H9 (cell line): ENCODE measurements around the gene XDH. TPM values are rescaled to one million over a fixed set of nuclear protein-coding genes. Genes with fewer than 3 reads are reported as not detected.

ENCODE experiments used
- DNase-seq: peaks from one replicate; pipeline ENCODE4 v3.0.0-alpha.2; 2017
- H2AFZ ChIP-seq: one replicate; pipeline ENCODE4 v1.6.1; 2013; ENCODE audit warnings: mild to moderate bottlenecking, low read length, control low read depth, moderate library complexity
- H2AK5ac ChIP-seq: 2 replicates; pipeline ENCODE4 v1.6.1; 2013; ENCODE audit warnings: low read length, control low read depth, mixed read lengths; ENCODE audit not compliant: insufficient read length
- H2BK120ac ChIP-seq: one replicate; pipeline ENCODE4 v1.6.1; 2013; ENCODE audit warnings: low read depth, mild to moderate bottlenecking, low read length, control low read depth, inconsistent platforms; ENCODE audit not compliant: poor library complexity, severe bottlenecking
- H2BK12ac ChIP-seq: 2 replicates; pipeline ENCODE4 v1.6.1; 2013; ENCODE audit warnings: low read length, control low read depth, mixed read lengths, low read depth; ENCODE audit not compliant: insufficient read length
- H2BK15ac ChIP-seq: 2 replicates; pipeline ENCODE4 v1.6.1; 2013; ENCODE audit warnings: low read depth, low read length, control low read depth
- H2BK20ac ChIP-seq: one replicate; pipeline ENCODE4 v1.6.1; 2013; ENCODE audit warnings: low read depth, mild to moderate bottlenecking, low read length, control low read depth, inconsistent platforms; ENCODE audit not compliant: poor library complexity, severe bottlenecking
- H2BK5ac ChIP-seq: 2 replicates; pipeline ENCODE4 v1.6.1; 2013; ENCODE audit warnings: low read length, control low read depth, mixed read lengths; ENCODE audit not compliant: insufficient read length
- H3K14ac ChIP-seq: 2 replicates; pipeline ENCODE4 v1.6.1; 2013; ENCODE audit warnings: low read length, control low read depth; ENCODE audit not compliant: insufficient read depth
- H3K18ac ChIP-seq: 2 replicates; pipeline ENCODE4 v1.6.1; 2013; ENCODE audit warnings: low read depth, mild to moderate bottlenecking, mixed read lengths, low read length, control low read depth; ENCODE audit not compliant: insufficient read length
- H3K23ac ChIP-seq: 2 replicates; pipeline ENCODE4 v1.6.1; 2013; ENCODE audit warnings: low read length, control low read depth, mixed read lengths, low read depth; ENCODE audit not compliant: insufficient read length
- H3K23me2 ChIP-seq: 2 replicates; pipeline ENCODE4 v1.6.1; 2013; ENCODE audit warnings: low read depth, mild to moderate bottlenecking, mixed read lengths, low read length, control low read depth; ENCODE audit not compliant: insufficient read length, poor library complexity, severe bottlenecking
- H3K27ac ChIP-seq: 2 replicates; pipeline ENCODE4 v1.5.1; 2013; ENCODE audit warnings: low read length, control low read depth, mixed read lengths, low read depth; ENCODE audit not compliant: insufficient read length
- H3K27me3 ChIP-seq: 2 replicates; pipeline ENCODE4 v1.6.1; 2013; ENCODE audit warnings: low read length, control low read depth, inconsistent platforms; ENCODE audit not compliant: insufficient read depth
- H3K4ac ChIP-seq: 2 replicates; pipeline ENCODE4 v1.6.1; 2013; ENCODE audit warnings: low read depth, mild to moderate bottlenecking, control low read depth, inconsistent platforms, low read length, moderate library complexity
- H3K4me1 ChIP-seq: 2 replicates; pipeline ENCODE4 v1.6.1; 2013; ENCODE audit warnings: low read length, control low read depth, inconsistent platforms; ENCODE audit not compliant: insufficient read depth
- H3K4me2 ChIP-seq: 2 replicates; pipeline ENCODE4 v1.6.1; 2013; ENCODE audit warnings: low read length, control low read depth, mixed read lengths; ENCODE audit not compliant: insufficient read length, insufficient read depth
- H3K56ac ChIP-seq: 2 replicates; pipeline ENCODE4 v1.6.1; 2013; ENCODE audit warnings: low read depth, mild to moderate bottlenecking, mixed read lengths, low read length, control low read depth; ENCODE audit not compliant: insufficient read length
- H3K79me1 ChIP-seq: 2 replicates; pipeline ENCODE4 v1.6.1; 2013; ENCODE audit warnings: low read depth, mild to moderate bottlenecking, moderate library complexity, low read length, control low read depth, inconsistent platforms; ENCODE audit not compliant: insufficient read depth, poor library complexity, severe bottlenecking
- H3K79me2 ChIP-seq: 2 replicates; pipeline ENCODE4 v1.6.1; 2013; ENCODE audit warnings: low read length, control low read depth, inconsistent platforms; ENCODE audit not compliant: insufficient read depth
- H3K9ac ChIP-seq: 2 replicates; pipeline ENCODE4 v1.6.1; 2013; ENCODE audit warnings: low read length, control low read depth, mixed read lengths; ENCODE audit not compliant: insufficient read length; ENCODE audit errors: extremely low read depth
- H3K9me3 ChIP-seq: one replicate; pipeline ENCODE4 v1.6.1; 2013; ENCODE audit warnings: low read depth, low read length, inconsistent platforms; ENCODE audit not compliant: control insufficient read depth
- H3T11ph ChIP-seq: one replicate; pipeline ENCODE4 v1.6.1; 2013; ENCODE audit warnings: mild to moderate bottlenecking, low read length, control low read depth, inconsistent platforms
- H4K20me1 ChIP-seq: one replicate; pipeline ENCODE4 v1.6.1; 2013; ENCODE audit not compliant: control insufficient read depth, insufficient read length, insufficient read depth
- H4K5ac ChIP-seq: 2 replicates; pipeline ENCODE4 v1.6.1; 2013; ENCODE audit warnings: low read depth, mild to moderate bottlenecking, mixed read lengths, low read length, control low read depth; ENCODE audit not compliant: insufficient read length
- H4K8ac ChIP-seq: replicated peaks from 2 replicates; pipeline ENCODE4 v1.6.1; 2013; ENCODE audit warnings: low read length, control low read depth, mixed read lengths, low read depth; ENCODE audit not compliant: insufficient read length
- H4K91ac ChIP-seq: 2 replicates; pipeline ENCODE4 v1.6.1; 2013; ENCODE audit warnings: low read depth, mild to moderate bottlenecking, moderate library complexity, mixed read lengths, low read length, control low read depth; ENCODE audit not compliant: insufficient read length
- H3K27ac Mint-ChIP-seq, 3 experiments: 2 replicates in 2 of 3; 3 replicates in 1 of 3; pipeline ENCODE4 v1.8.0; 2020 to 2021; ENCODE audit warnings: mixed read lengths in 3 of 3, mild to moderate bottlenecking in 1 of 3, moderate library complexity in 1 of 3
- H3K27me3 Mint-ChIP-seq: 2 replicates; pipeline ENCODE4 v1.8.0; 2021; ENCODE audit warnings: low read depth, mild to moderate bottlenecking, moderate library complexity, mixed read lengths
- H3K36me3 Mint-ChIP-seq, 3 experiments: 2 replicates in 2 of 3; 3 replicates in 1 of 3; pipeline ENCODE4 v1.8.0; 2020 to 2021; ENCODE audit warnings: low read depth in 3 of 3, mixed read lengths in 3 of 3; ENCODE audit not compliant: insufficient read depth in 1 of 3
- H3K4me1 Mint-ChIP-seq, 2 experiments: 2 replicates each; pipeline ENCODE4 v1.8.0; 2020; ENCODE audit warnings: mixed read lengths in 2 of 2
- H3K4me3 Mint-ChIP-seq, 2 experiments: 2 replicates in 1 of 2; 3 replicates in 1 of 2; pipeline ENCODE4 v1.8.0; 2020 to 2021; ENCODE audit warnings: mild to moderate bottlenecking in 2 of 2, mixed read lengths in 2 of 2, moderate library complexity in 1 of 2
- H3K9me3 Mint-ChIP-seq, 2 experiments: 2 replicates in 1 of 2; 3 replicates in 1 of 2; pipeline ENCODE4 v1.8.0; 2020; ENCODE audit warnings: mild to moderate bottlenecking in 2 of 2, mixed read lengths in 2 of 2, moderate library complexity in 1 of 2
- WGBS: extraction: QIAGEN DNeasy Blood & Tissue Kit; methylation state at CpG from one replicate; pipeline ENCODE4 v1.1.7; 2013; ENCODE audit warnings: missing lambda C conversion rate, low lambda C conversion rate, mixed read lengths; ENCODE audit not compliant: insufficient read length; ENCODE audit errors: extremely low coverage; 5-methylcytosine and 5-hydroxymethylcytosine counted together
- total RNA-seq: library from RNA; stranded (reverse); gene quantifications from 2 replicates; pipeline ENCODE4 v1.2.1, GENCODE V29; 2021
- TF ChIP-seq, protein P1 (sequence below): fragments of 200-600 bp; sonication (generic); conservative IDR thresholded peaks from 3 replicates; pipeline ENCODE4 v1.8.0; 2021; ENCODE audit warnings: antibody characterized with exemption, mild to moderate bottlenecking

XDH gene
- total RNA-seq, 1 experiment from 2014 or later: 1.4 TPM

DNA sequence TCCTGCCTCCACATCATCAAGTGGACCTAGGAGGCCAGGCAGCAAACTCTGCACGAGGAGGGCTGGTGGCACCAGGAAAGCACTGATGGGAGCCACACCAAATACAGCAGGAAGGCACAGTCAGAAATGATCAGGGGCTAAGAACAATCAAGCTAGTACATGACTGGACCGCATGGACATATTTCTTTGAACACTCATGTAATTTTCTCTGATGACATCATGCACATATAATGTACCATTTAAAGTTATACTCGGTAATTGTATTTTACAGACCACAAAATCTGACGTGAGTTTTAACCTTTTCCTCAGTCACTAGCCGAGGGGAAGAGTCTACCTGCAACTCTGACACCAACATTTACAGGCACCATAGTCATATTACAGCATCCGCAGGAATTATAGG is 76.7 kb downstream of the XDH start:
- H3K23ac ChIP-seq: no peak overlapping the region
- H3K27me3 ChIP-seq: no peaks in the 10 kb centered on the region
- Mint-ChIP-seq H3K4me1 (peaks cover 5 to 8% of the 10 kb centered on the region in 2 experiments), H3K27ac (no peak overlapping the region), H3K36me3 (peaks cover 0 to 7% (median 2%) of the 10 kb centered on the region in 3 experiments; a peak in 3 of 7 replicates), H3K4me3 (no peak overlapping the region), H3K27me3 (no peaks in the 10 kb centered on the region), H3K9me3 (no peaks in the 10 kb centered on the region)
- no peaks in the 10 kb centered on the region for H3K9me3 ChIP-seq
- peaks cover 4% of the 10 kb centered on the region; the same call in 1 of the 2 replicates for H3K4me1 ChIP-seq
- H2BK15ac ChIP-seq: no peak overlapping the region
- no CpG with 5 or more reads among the region's 6 CpGs for WGBS
- no peak overlapping the region for H2BK5ac ChIP-seq
- H2BK20ac ChIP-seq: no peak overlapping the region
- no peak overlapping the region for H4K5ac ChIP-seq
- no peaks in the 10 kb centered on the region for H4K20me1 ChIP-seq
- H2BK120ac ChIP-seq: no peak overlapping the region
- H2AK5ac ChIP-seq: no peak overlapping the region
- no peak overlapping the region for H3K14ac ChIP-seq
- no peak overlapping the region for H3K18ac ChIP-seq
- no peak overlapping the region for H3K9ac ChIP-seq
- no peaks in the 10 kb centered on the region for H3K23me2 ChIP-seq
- no peak overlapping the region for H3K4me2 ChIP-seq
- H4K8ac ChIP-seq: no peak overlapping the region
- H3K79me1 ChIP-seq: no peaks in the 10 kb centered on the region
- TF ChIP-seq, protein P1, sequence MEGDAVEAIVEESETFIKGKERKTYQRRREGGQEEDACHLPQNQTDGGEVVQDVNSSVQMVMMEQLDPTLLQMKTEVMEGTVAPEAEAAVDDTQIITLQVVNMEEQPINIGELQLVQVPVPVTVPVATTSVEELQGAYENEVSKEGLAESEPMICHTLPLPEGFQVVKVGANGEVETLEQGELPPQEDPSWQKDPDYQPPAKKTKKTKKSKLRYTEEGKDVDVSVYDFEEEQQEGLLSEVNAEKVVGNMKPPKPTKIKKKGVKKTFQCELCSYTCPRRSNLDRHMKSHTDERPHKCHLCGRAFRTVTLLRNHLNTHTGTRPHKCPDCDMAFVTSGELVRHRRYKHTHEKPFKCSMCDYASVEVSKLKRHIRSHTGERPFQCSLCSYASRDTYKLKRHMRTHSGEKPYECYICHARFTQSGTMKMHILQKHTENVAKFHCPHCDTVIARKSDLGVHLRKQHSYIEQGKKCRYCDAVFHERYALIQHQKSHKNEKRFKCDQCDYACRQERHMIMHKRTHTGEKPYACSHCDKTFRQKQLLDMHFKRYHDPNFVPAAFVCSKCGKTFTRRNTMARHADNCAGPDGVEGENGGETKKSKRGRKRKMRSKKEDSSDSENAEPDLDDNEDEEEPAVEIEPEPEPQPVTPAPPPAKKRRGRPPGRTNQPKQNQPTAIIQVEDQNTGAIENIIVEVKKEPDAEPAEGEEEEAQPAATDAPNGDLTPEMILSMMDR: no peak
- H2AFZ ChIP-seq: no peak overlapping the region
- no peak overlapping the region for H3K4ac ChIP-seq
- H2BK12ac ChIP-seq: no peak overlapping the region
- H3K27ac ChIP-seq: no peak overlapping the region
- no peaks in the 10 kb centered on the region for H3K79me2 ChIP-seq
- H3K56ac ChIP-seq: no peak overlapping the region
- no peak overlapping the region for H4K91ac ChIP-seq
- H3T11ph ChIP-seq: no peak overlapping the region
- no peak for DNase-seq
